SJCRH30 (cell line): ENCODE data around the gene NTRK3. TPM values are rescaled to one million over a fixed set of nuclear protein-coding genes. Genes with fewer than 3 reads are reported as not detected.

Source experiments
- DNase-seq, 2 experiments: peaks; one replicate each; pipeline ENCODE4 v3.0.0-alpha.2; 2015 to 2020
- H3K27ac ChIP-seq: fragments of 250-450 bp; sonication (Bioruptor Pico); 2 replicates; pipeline ENCODE4 v1.5.1; 2020; ENCODE audit warnings: mild to moderate bottlenecking, moderate library complexity
- H3K27me3 ChIP-seq: fragments of 250-450 bp; sonication (Bioruptor Pico); 2 replicates; pipeline ENCODE4 v1.5.1; 2020; ENCODE audit warnings: mild to moderate bottlenecking, moderate library complexity
- H3K36me3 ChIP-seq: fragments of 250-450 bp; sonication (Bioruptor Pico); 2 replicates; pipeline ENCODE4 v1.5.1; 2020; ENCODE audit warnings: mild to moderate bottlenecking, moderate library complexity
- H3K4me1 ChIP-seq: fragments of 250-450 bp; sonication (Bioruptor Pico); 2 replicates; pipeline ENCODE4 v1.5.1; 2020; ENCODE audit warnings: mild to moderate bottlenecking, moderate library complexity
- H3K4me3 ChIP-seq: fragments of 250-450 bp; sonication (Bioruptor Pico); 2 replicates; pipeline ENCODE4 v1.5.1; 2020; ENCODE audit warnings: mild to moderate bottlenecking, moderate library complexity
- H3K9me3 ChIP-seq: fragments of 250-450 bp; sonication (Bioruptor Pico); replicated peaks from 2 replicates; pipeline ENCODE4 v1.5.1; 2020; ENCODE audit warnings: mild to moderate bottlenecking, moderate library complexity
- total RNA-seq: library from RNA; depleted of rRNA; stranded (reverse); fragments of >200 nt; shearing (Covaris generic); gene quantifications from 2 replicates; pipeline ENCODE4 v1.2.3, GENCODE V29; 2014

Gene NTRK3
- total RNA-seq, 1 experiment from 2014 or later = 7.6 TPM

- no peak for DNase-seq
- Histone ChIP-seq H3K4me3 (no peak overlapping the region), H3K9me3 (no peaks in the 10 kb centered on the region), H3K36me3 (no peaks in the 10 kb centered on the region), H3K27ac (no peak overlapping the region), H3K27me3 (no peaks in the 10 kb centered on the region), H3K4me1 (no peaks in the 10 kb centered on the region)
Observed at GRCh38 chr15:88193415-88193814, 63.1 kb downstream of the NTRK3 start.

GRCh38 chr15:88191812-88192165 is 64.8 kb downstream of the NTRK3 start:
- Histone ChIP-seq H3K27ac (no peak overlapping the region), H3K36me3 (no peaks in the 10 kb centered on the region), H3K27me3 (no peaks in the 10 kb centered on the region), H3K4me1 (no peaks in the 10 kb centered on the region), H3K4me3 (no peak overlapping the region), H3K9me3 (no peaks in the 10 kb centered on the region)
- DNase-seq = no peak

GRCh38 chr15:88190232-88190631 is 66.3 kb downstream of the NTRK3 start:
- no peak for DNase-seq
- Histone ChIP-seq H3K36me3 (no peaks in the 10 kb centered on the region), H3K4me1 (no peaks in the 10 kb centered on the region), H3K4me3 (no peak overlapping the region), H3K27me3 (no peaks in the 10 kb centered on the region), H3K9me3 (no peaks in the 10 kb centered on the region), H3K27ac (no peak overlapping the region)

GRCh38 chr15:88188300-88188699 is 68.2 kb downstream of the NTRK3 start:
- no peak overlapping the region for H3K27ac ChIP-seq
- H3K4me1 ChIP-seq = no peaks in the 10 kb centered on the region
- no peaks in the 10 kb centered on the region for H3K9me3 ChIP-seq
- no peaks in the 10 kb centered on the region for H3K36me3 ChIP-seq
- DNase-seq = no peak
- H3K27me3 ChIP-seq = no peaks in the 10 kb centered on the region
- no peak overlapping the region for H3K4me3 ChIP-seq

- no peaks in the 10 kb centered on the region for H3K27me3 ChIP-seq
- no peaks in the 10 kb centered on the region for H3K36me3 ChIP-seq
- no peaks in the 10 kb centered on the region for H3K4me1 ChIP-seq
- H3K4me3 ChIP-seq = no peak overlapping the region
- no peak overlapping the region for H3K27ac ChIP-seq
- no peak for DNase-seq
- no peaks in the 10 kb centered on the region for H3K9me3 ChIP-seq
Observed at GRCh38 chr15:88187195-88187594, 69.3 kb downstream of the NTRK3 start.

- Histone ChIP-seq H3K27ac (no peak overlapping the region), H3K4me1 (no peaks in the 10 kb centered on the region), H3K36me3 (no peaks in the 10 kb centered on the region), H3K27me3 (no peaks in the 10 kb centered on the region), H3K4me3 (no peak overlapping the region), H3K9me3 (no peaks in the 10 kb centered on the region)
- DNase-seq = no peak
Observed at GRCh38 chr15:88185584-88185983, 71.0 kb downstream of the NTRK3 start.

GRCh38 chr15:88181613-88182012 is 74.9 kb downstream of the NTRK3 start:
- H3K4me3 ChIP-seq = no peak overlapping the region
- H3K4me1 ChIP-seq = no peaks in the 10 kb centered on the region
- no peaks in the 10 kb centered on the region; the same call in 1 of the 2 replicates for H3K27me3 ChIP-seq
- peak in 1 of 2 experiments; percentile 11 for DNase-seq
- H3K36me3 ChIP-seq = no peaks in the 10 kb centered on the region
- H3K9me3 ChIP-seq = no peaks in the 10 kb centered on the region
- no peak overlapping the region for H3K27ac ChIP-seq

- Histone ChIP-seq H3K4me1 (0 out of 2 replicates have a peak, but pooled peaks cover 5% of the 10 kb centered on the region), H3K36me3 (no peaks in the 10 kb centered on the region), H3K9me3 (no peaks in the 10 kb centered on the region), H3K27me3 (no peaks in the 10 kb centered on the region; the same call in 1 of the 2 replicates), H3K27ac (no peak overlapping the region), H3K4me3 (no peak overlapping the region)
- DNase-seq = no peak
Observed at GRCh38 chr15:88179562-88179961, 77.0 kb downstream of the NTRK3 start.

GRCh38 chr15:88178631-88179030 is 77.9 kb downstream of the NTRK3 start:
- no peak overlapping the region for H3K27ac ChIP-seq
- no peaks in the 10 kb centered on the region for H3K9me3 ChIP-seq
- 0 out of 2 replicates have a peak, but pooled peaks cover 10% of the 10 kb centered on the region for H3K4me1 ChIP-seq
- H3K4me3 ChIP-seq = no peak overlapping the region
- no peaks in the 10 kb centered on the region; the same call in 1 of the 2 replicates for H3K27me3 ChIP-seq
- no peaks in the 10 kb centered on the region for H3K36me3 ChIP-seq
- DNase-seq = no peak

GRCh38 chr15:88177451-88177850 is 79.1 kb downstream of the NTRK3 start:
- Histone ChIP-seq H3K27me3 (no peaks in the 10 kb centered on the region; the same call in 1 of the 2 replicates), H3K36me3 (no peaks in the 10 kb centered on the region), H3K4me3 (no peak overlapping the region), H3K4me1 (0 out of 2 replicates have a peak, but pooled peaks cover 10% of the 10 kb centered on the region), H3K9me3 (no peaks in the 10 kb centered on the region), H3K27ac (no peak overlapping the region)
- no peak for DNase-seq

- peak; percentile 82 to 86 for DNase-seq
- Histone ChIP-seq H3K27ac (no peak overlapping the region), H3K27me3 (no peaks in the 10 kb centered on the region; the same call in 1 of the 2 replicates), H3K36me3 (no peaks in the 10 kb centered on the region), H3K9me3 (no peaks in the 10 kb centered on the region), H3K4me1 (0 out of 2 replicates have a peak, but pooled peaks cover 10% of the 10 kb centered on the region), H3K4me3 (no peak overlapping the region)
Observed at GRCh38 chr15:88174571-88174970, 82.0 kb downstream of the NTRK3 start.

GRCh38 chr15:88166082-88166993 is 90.2 kb downstream of the NTRK3 start:
- no peaks in the 10 kb centered on the region for H3K9me3 ChIP-seq
- no peaks in the 10 kb centered on the region for H3K27me3 ChIP-seq
- H3K36me3 ChIP-seq = no peaks in the 10 kb centered on the region
- H3K4me3 ChIP-seq = no peak overlapping the region
- DNase-seq = peak; percentile 74 to 82
- peaks cover 8% of the 10 kb centered on the region for H3K4me1 ChIP-seq
- H3K27ac ChIP-seq = no peak overlapping the region

GRCh38 chr15:88161636-88162035 is 94.9 kb downstream of the NTRK3 start:
- H3K27ac ChIP-seq = no peak overlapping the region
- no peaks in the 10 kb centered on the region for H3K36me3 ChIP-seq
- DNase-seq = peak; percentile 64 to 72
- H3K9me3 ChIP-seq = no peaks in the 10 kb centered on the region
- peaks cover 10% of the 10 kb centered on the region for H3K4me1 ChIP-seq
- no peak overlapping the region for H3K4me3 ChIP-seq
- H3K27me3 ChIP-seq = no peaks in the 10 kb centered on the region

GRCh38 chr15:88155310-88155709 is 101.2 kb downstream of the NTRK3 start:
- H3K9me3 ChIP-seq = no peaks in the 10 kb centered on the region
- peaks cover 11% of the 10 kb centered on the region; the same call in 1 of the 2 replicates for H3K4me1 ChIP-seq
- H3K27ac ChIP-seq = no peak overlapping the region
- no peak overlapping the region for H3K4me3 ChIP-seq
- no peaks in the 10 kb centered on the region for H3K36me3 ChIP-seq
- H3K27me3 ChIP-seq = no peaks in the 10 kb centered on the region
- no peak for DNase-seq

GRCh38 chr15:88152672-88153071 is 103.9 kb downstream of the NTRK3 start:
- no peaks in the 10 kb centered on the region for H3K27me3 ChIP-seq
- H3K36me3 ChIP-seq = no peaks in the 10 kb centered on the region
- H3K4me3 ChIP-seq = no peak overlapping the region
- peak in 1 of 2 experiments; percentile 36 for DNase-seq
- no peak overlapping the region for H3K27ac ChIP-seq
- no peaks in the 10 kb centered on the region for H3K9me3 ChIP-seq
- H3K4me1 ChIP-seq = peaks cover 11% of the 10 kb centered on the region; the same call in 1 of the 2 replicates
